Mucosa of descending colon (tissue), 3 donors: ENCODE measurements around the gene TTC13. TPM values are rescaled to one million over a fixed set of nuclear protein-coding genes. Genes with fewer than 3 reads are reported as not detected.

Experiments
- ATAC-seq: fragments of 200-7000 bp; cut with Tn5 transposase; one replicate; pipeline ENCODE4 v1.9.1; 2020; ENCODE audit warnings: mild to moderate bottlenecking, moderate library complexity
- DNase-seq, 3 donors: peaks; one replicate each; pipeline ENCODE4 v3.0.0-alpha.2; 2020
- H3K36me3 ChIP-seq: fragments of 200-600 bp; one replicate; pipeline ENCODE4 v1.8.0; 2021; ENCODE audit warnings: low read depth, mild to moderate bottlenecking
- H3K4me1 ChIP-seq: fragments of 200-600 bp; one replicate; pipeline ENCODE4 v1.8.0; 2021; ENCODE audit warnings: low read depth, mild to moderate bottlenecking
- H3K4me3 ChIP-seq: fragments of 200-600 bp; one replicate; pipeline ENCODE4 v1.8.0; 2021; ENCODE audit warnings: mild to moderate bottlenecking
- H3K9me3 ChIP-seq: fragments of 200-600 bp; one replicate; pipeline ENCODE4 v1.8.0; 2021; ENCODE audit warnings: mild to moderate bottlenecking
- intact Hi-C, 2 donors: fragments of 100-400 bp; cut with DNase I in 1 of 2; cut with micrococcal nuclease in 1 of 2; formaldehyde crosslinking; loops; one replicate each; pipeline versions ENCODE4 v1.11.0 to v1.11.1; 2022; cut with DNase I, micrococcal nuclease
- total RNA-seq, 3 donors: library from RNA; stranded (reverse); fragmentation: NEBNext Ultra II Directional in 2 of 3; extraction: Animal tissue kit (Norgen Biotek cat#: 25700) in 2 of 3; gene quantifications; one replicate each; pipeline versions ENCODE4 v1.2.1 to v1.2.4, GENCODE V29; 2021 to 2023
- TF ChIP-seq, protein P1 (sequence below): fragments of 200-600 bp; IDR thresholded peaks from one replicate; pipeline ENCODE4 v1.8.0; 2022; ENCODE audit warnings: antibody characterized with exemption, mild to moderate bottlenecking
- donor health status: DM: no; HTN: no; CAD: no; lungs with moderate emphysema.
- donor health status: DM: no; HTN: no; CAD: no.
- donor health status: DM: no; HTN: yes; CAD: no.

TTC13 gene
- total RNA-seq, 3 donors from 2014 or later: 24.0 to 39.7 (median 28.4) TPM

GRCh38 chr1:230891413-230891812, 87.2 kb downstream of the TTC13 start:
- intact Hi-C loops: no loop called here
- ATAC-seq: no peak
- no peak overlapping the region for H3K4me3 ChIP-seq
- no peaks in the 10 kb centered on the region for H3K9me3 ChIP-seq
- DNase-seq: no peak
- TF ChIP-seq, protein P1, sequence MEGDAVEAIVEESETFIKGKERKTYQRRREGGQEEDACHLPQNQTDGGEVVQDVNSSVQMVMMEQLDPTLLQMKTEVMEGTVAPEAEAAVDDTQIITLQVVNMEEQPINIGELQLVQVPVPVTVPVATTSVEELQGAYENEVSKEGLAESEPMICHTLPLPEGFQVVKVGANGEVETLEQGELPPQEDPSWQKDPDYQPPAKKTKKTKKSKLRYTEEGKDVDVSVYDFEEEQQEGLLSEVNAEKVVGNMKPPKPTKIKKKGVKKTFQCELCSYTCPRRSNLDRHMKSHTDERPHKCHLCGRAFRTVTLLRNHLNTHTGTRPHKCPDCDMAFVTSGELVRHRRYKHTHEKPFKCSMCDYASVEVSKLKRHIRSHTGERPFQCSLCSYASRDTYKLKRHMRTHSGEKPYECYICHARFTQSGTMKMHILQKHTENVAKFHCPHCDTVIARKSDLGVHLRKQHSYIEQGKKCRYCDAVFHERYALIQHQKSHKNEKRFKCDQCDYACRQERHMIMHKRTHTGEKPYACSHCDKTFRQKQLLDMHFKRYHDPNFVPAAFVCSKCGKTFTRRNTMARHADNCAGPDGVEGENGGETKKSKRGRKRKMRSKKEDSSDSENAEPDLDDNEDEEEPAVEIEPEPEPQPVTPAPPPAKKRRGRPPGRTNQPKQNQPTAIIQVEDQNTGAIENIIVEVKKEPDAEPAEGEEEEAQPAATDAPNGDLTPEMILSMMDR: no peak
- H3K36me3 ChIP-seq: no peaks in the 10 kb centered on the region
- no peaks in the 10 kb centered on the region for H3K4me1 ChIP-seq

DNA sequence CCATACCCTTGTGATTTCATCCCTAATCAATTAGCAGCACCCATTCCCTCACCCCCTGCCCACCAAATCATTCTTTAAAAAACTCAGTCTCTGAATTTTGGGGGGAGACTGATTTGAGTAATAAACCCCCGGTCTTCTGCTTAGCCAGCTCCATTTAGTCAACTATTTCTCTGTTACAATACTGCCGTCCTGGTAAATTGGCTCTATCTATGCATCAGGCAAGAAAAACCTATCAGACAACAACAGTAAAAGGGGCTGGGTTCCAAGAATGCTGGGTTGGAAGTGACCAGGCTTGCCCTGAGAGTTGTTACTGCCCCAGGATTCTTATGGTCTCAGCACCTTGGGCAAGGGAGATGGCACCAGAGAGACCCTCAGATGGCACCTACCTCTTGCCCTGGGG, 94.0 kb downstream of the TTC13 start:
- DNase-seq: no peak
- TF ChIP-seq, protein P1: no peak
- Histone ChIP-seq H3K36me3 (no peaks in the 10 kb centered on the region), H3K9me3 (no peaks in the 10 kb centered on the region), H3K4me3 (no peak overlapping the region), H3K4me1 (no peaks in the 10 kb centered on the region)
- intact Hi-C loops: no loop called here
- ATAC-seq: no peak

GRCh38 chr1:230883967-230884366, 94.7 kb downstream of the TTC13 start:
- Histone ChIP-seq H3K4me1 (no peaks in the 10 kb centered on the region), H3K9me3 (no peaks in the 10 kb centered on the region), H3K36me3 (no peaks in the 10 kb centered on the region), H3K4me3 (no peak overlapping the region)
- TF ChIP-seq, protein P1: no peak
- DNase-seq: no peak
- ATAC-seq: no peak
- intact Hi-C loops: no loop called here

GRCh38 chr1:230879778-230880177, 98.9 kb downstream of the TTC13 start:
- Histone ChIP-seq H3K4me1 (no peaks in the 10 kb centered on the region), H3K9me3 (no peaks in the 10 kb centered on the region), H3K4me3 (no peak overlapping the region), H3K36me3 (no peaks in the 10 kb centered on the region)
- ATAC-seq (no peak), DNase-seq (no peak)
- TF ChIP-seq, protein P1: no peak
- intact Hi-C loops: no loop called here

- no peaks in the 10 kb centered on the region for H3K36me3 ChIP-seq
- no peak overlapping the region for H3K4me3 ChIP-seq
- no peaks in the 10 kb centered on the region for H3K4me1 ChIP-seq
- ATAC-seq: peak; percentile 17
- no peak for DNase-seq
- H3K9me3 ChIP-seq: no peaks in the 10 kb centered on the region
- intact Hi-C loops: no loop called here
- TF ChIP-seq, protein P1: no peak
Measured at GRCh38 chr1:230878591-230878990, 100.1 kb downstream of the TTC13 start.

- TF ChIP-seq, protein P1: no peak
- ATAC-seq: no peak
- Histone ChIP-seq H3K4me3 (no peak overlapping the region), H3K4me1 (no peaks in the 10 kb centered on the region), H3K9me3 (no peaks in the 10 kb centered on the region), H3K36me3 (no peaks in the 10 kb centered on the region)
- intact Hi-C loops: no loop called here
- no peak for DNase-seq
Measured at GRCh38 chr1:230877924-230878590, 100.6 kb downstream of the TTC13 start.
